ENCODE measurements around the gene ADAM19. TPM values are rescaled to one million over a fixed set of nuclear protein-coding genes. Genes with fewer than 3 reads are reported as not detected.

Gene ADAM19
- total RNA-seq, 2 experiments from 2014 or later, result 24.2 to 103 TPM

- no peak for DNase-seq (ENCODE audit: low spot score)
- H2AFZ ChIP-seq (ENCODE audit: low read length), result no peak overlapping the region
- ChIA-PET CTCF (ENCODE audit: unreplicated experiment) (no interaction called here), POLR2A (interaction anchor here (0.6 kb wide), 1 partner anchor 297 kb away, joined by 5 read pairs; no protein-coding TSS in a partner anchor)
- no peaks in the 10 kb centered on the region for H3K9me2 ChIP-seq (ENCODE audit: insufficient read depth, low read length)
- no peaks in the 10 kb centered on the region for H3K36me3 ChIP-seq (ENCODE audit: insufficient read depth, low read length)
- H3K79me2 ChIP-seq (ENCODE audit: insufficient read depth, low read depth, low read length), result no peaks in the 10 kb centered on the region
- no peaks in the 10 kb centered on the region for H4K20me1 ChIP-seq (ENCODE audit: insufficient read depth, low read length)
- H3K4me2 ChIP-seq (ENCODE audit: low read length), result no peak overlapping the region
- intact Hi-C loops (cut with micrococcal nuclease; ENCODE audit: unreplicated experiment), result no loop called here
- TF ChIP-seq, protein P1, sequence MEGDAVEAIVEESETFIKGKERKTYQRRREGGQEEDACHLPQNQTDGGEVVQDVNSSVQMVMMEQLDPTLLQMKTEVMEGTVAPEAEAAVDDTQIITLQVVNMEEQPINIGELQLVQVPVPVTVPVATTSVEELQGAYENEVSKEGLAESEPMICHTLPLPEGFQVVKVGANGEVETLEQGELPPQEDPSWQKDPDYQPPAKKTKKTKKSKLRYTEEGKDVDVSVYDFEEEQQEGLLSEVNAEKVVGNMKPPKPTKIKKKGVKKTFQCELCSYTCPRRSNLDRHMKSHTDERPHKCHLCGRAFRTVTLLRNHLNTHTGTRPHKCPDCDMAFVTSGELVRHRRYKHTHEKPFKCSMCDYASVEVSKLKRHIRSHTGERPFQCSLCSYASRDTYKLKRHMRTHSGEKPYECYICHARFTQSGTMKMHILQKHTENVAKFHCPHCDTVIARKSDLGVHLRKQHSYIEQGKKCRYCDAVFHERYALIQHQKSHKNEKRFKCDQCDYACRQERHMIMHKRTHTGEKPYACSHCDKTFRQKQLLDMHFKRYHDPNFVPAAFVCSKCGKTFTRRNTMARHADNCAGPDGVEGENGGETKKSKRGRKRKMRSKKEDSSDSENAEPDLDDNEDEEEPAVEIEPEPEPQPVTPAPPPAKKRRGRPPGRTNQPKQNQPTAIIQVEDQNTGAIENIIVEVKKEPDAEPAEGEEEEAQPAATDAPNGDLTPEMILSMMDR (conservative IDR thresholded peaks at IDR 0.05; ENCODE audit: low read length), result no peak
- TF ChIP-seq EZH2phosphoT487 (IDR thresholded peaks at IDR 0.05; ENCODE audit: borderline replicate concordance, low read depth, low read length), result no peak
- H3K27ac ChIP-seq (ENCODE audit: low read depth, low read length, poor library complexity, severe bottlenecking), result no peak overlapping the region
- H3K4me3 ChIP-seq (ENCODE audit: low read depth, low read length, poor library complexity, severe bottlenecking), result no peak overlapping the region
- no TSS peak for BruUV-seq (replicated peaks)
- H3K9me3 ChIP-seq (ENCODE audit: low read length), result no peaks in the 10 kb centered on the region
- H3K4me1 ChIP-seq (ENCODE audit: insufficient read depth, low read length, poor library complexity, severe bottlenecking), result no peaks in the 10 kb centered on the region
Observed at GRCh38 chr5:157444224-157444623, 131.4 kb downstream of the ADAM19 start.

DNA sequence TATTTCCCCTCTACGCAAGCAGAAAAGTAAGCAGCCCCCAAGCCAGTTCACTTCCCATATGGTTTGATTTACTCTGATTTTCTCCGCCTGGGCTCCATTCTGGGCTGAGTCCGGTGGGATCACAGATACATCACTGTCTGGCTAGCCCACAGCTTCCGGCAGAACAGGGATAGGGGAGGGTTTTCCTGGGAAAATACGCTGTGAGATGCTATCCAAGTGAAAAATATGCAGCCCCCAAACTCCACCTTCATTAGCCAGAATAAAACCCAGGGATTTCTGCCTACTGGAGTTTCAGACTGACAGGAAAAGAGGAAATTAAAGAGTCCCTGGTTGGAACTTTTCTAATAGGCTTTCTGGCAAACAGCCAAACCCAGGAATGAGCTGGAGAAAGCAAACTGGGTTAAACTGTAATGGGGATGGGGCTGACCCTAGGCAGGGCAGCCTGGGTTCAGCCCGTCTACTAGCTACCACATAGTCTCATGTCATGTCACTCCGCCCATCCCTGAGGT is 132.5 kb downstream of the ADAM19 start:
- H3K4me1 ChIP-seq (ENCODE audit: insufficient read depth, low read length, poor library complexity, severe bottlenecking), result no peaks in the 10 kb centered on the region
- H3K9me3 ChIP-seq (ENCODE audit: low read length), result no peaks in the 10 kb centered on the region
- TF ChIP-seq, protein P1 (conservative IDR thresholded peaks at IDR 0.05; ENCODE audit: low read length), result no peak
- TF ChIP-seq EZH2phosphoT487 (IDR thresholded peaks at IDR 0.05; ENCODE audit: borderline replicate concordance, low read depth, low read length), result no peak
- H3K4me2 ChIP-seq (ENCODE audit: low read length), result no peak overlapping the region
- no peak overlapping the region for H3K27ac ChIP-seq (ENCODE audit: low read depth, low read length, poor library complexity, severe bottlenecking)
- no peak overlapping the region for H3K4me3 ChIP-seq (ENCODE audit: low read depth, low read length, poor library complexity, severe bottlenecking)
- intact Hi-C loops (cut with micrococcal nuclease; ENCODE audit: unreplicated experiment), result no loop called here
- no peak overlapping the region for H2AFZ ChIP-seq (ENCODE audit: low read length)
- POLR2A ChIA-PET, result interaction anchor here (0.6 kb wide), 1 partner anchor 486 kb away, joined by 5 read pairs; no protein-coding TSS in a partner anchor
- no TSS peak for BruUV-seq (replicated peaks)
- DNase-seq (ENCODE audit: low spot score), result no peak
- no peaks in the 10 kb centered on the region for H3K36me3 ChIP-seq (ENCODE audit: insufficient read depth, low read length)
- CTCF ChIA-PET (ENCODE audit: unreplicated experiment), result no interaction called here
- H4K20me1 ChIP-seq (ENCODE audit: insufficient read depth, low read length), result no peaks in the 10 kb centered on the region
- H3K9me2 ChIP-seq (ENCODE audit: insufficient read depth, low read length), result no peaks in the 10 kb centered on the region
- no peaks in the 10 kb centered on the region for H3K79me2 ChIP-seq (ENCODE audit: insufficient read depth, low read depth, low read length)

- Histone ChIP-seq H3K36me3 (ENCODE audit: insufficient read depth, low read length) (no peaks in the 10 kb centered on the region), H3K27ac (ENCODE audit: low read depth, low read length, poor library complexity, severe bottlenecking) (no peak overlapping the region), H2AFZ (ENCODE audit: low read length) (no peak overlapping the region), H3K4me3 (ENCODE audit: low read depth, low read length, poor library complexity, severe bottlenecking) (no peak overlapping the region), H3K79me2 (ENCODE audit: insufficient read depth, low read depth, low read length) (no peaks in the 10 kb centered on the region), H3K9me3 (ENCODE audit: low read length) (0 out of 2 replicates have a peak, but pooled peaks cover 4% of the 10 kb centered on the region), H4K20me1 (ENCODE audit: insufficient read depth, low read length) (no peaks in the 10 kb centered on the region), H3K4me2 (ENCODE audit: low read length) (no peak overlapping the region), H3K4me1 (ENCODE audit: insufficient read depth, low read length, poor library complexity, severe bottlenecking) (peaks cover 9% of the 10 kb centered on the region), H3K9me2 (ENCODE audit: insufficient read depth, low read length) (no peaks in the 10 kb centered on the region)
- intact Hi-C loops (cut with micrococcal nuclease; ENCODE audit: unreplicated experiment), result no loop called here
- CTCF ChIA-PET (ENCODE audit: unreplicated experiment), result no interaction called here
- TF ChIP-seq, protein P1 (conservative IDR thresholded peaks at IDR 0.05; ENCODE audit: low read length), result no peak
- TF ChIP-seq EZH2phosphoT487 (IDR thresholded peaks at IDR 0.05; ENCODE audit: borderline replicate concordance, low read depth, low read length), result no peak
- POLR2A ChIA-PET, result interaction anchor here (0.7 to 2.3 kb wide), 7 partner anchors 11 to 175 kb away, joined by 3 to 7 read pairs (median 3); no protein-coding TSS in a partner anchor
- no peak for DNase-seq (ENCODE audit: low spot score)
- BruUV-seq (replicated peaks), result no TSS peak
Observed at GRCh38 chr5:157434096-157434495, 141.5 kb downstream of the ADAM19 start.
